ENCODE measurements around the gene ZNF23.
A peak's percentile ranks its signal among the peaks of the same experiment; 100 is the strongest.

Gene ZNF23

DNA sequence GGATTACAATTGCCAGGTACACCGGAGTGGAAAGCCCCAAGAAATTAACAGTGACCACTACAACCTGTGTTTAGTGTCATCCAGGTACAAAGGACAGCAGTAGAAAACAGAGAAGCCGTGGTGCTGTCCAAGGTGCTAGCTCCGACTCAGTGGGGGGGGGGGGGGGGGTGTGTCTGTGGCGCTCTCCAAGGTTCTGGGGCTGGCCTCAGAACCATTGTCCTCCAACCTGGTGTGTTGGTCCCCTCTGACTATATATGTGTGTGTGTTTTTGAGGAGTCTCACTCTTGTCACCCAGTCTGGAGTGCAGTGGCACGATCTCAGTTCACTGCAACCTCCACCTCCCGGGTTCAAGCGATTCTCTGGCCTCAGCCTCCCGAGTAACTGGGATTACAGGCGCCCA lies 5.8 kb upstream of the ZNF23 start:
- peak; percentile 16 for DNase-seq (ENCODE audit: low read depth)

DNA sequence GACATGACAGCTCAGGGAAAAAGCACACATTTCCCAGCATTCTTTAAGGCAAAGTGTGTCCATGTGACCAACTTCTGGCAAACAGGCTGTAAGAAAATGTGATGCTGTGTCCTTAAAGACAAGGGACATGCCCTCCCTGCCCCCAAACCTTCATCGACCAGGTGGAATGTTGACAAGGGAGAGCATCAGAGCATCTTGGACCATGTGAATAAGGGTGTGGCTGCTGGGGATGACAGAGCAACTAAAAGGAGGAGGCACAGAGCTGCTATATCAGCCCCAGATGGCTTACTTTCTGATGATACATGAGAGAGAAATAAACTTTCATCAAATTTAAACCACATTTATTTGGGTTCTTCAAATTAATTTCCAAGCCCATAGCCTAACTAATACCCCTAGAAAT lies 2.2 kb upstream of the ZNF23 start:
- DNase-seq (ENCODE audit: low read depth): no peak

DNA sequence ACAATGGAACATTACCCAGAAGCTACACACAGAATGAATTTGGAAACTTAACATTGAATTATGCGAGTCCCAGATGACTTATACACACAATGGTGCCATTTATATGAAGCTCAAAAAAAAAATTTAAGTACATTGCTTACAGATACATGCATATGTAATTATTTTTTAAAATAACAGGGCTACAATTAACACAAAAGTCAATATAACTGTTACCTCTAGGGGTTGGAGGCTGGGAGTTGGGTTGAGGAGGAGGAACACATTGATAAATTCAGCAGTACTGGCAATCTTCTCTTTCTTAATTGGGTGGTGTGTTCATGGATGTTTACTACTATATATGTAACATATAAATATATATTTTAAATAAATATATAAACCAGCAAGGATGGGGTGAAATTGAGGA lies 1.1 kb downstream of the ZNF23 start:
- DNase-seq (ENCODE audit: low read depth): no peak

GRCh38 chr16:71460236-71460635 lies 1.8 kb downstream of the ZNF23 start:
- DNase-seq (ENCODE audit: low read depth): peak; percentile 69

GRCh38 chr16:71459510-71459909 lies 2.5 kb downstream of the ZNF23 start:
- no peak for DNase-seq (ENCODE audit: low read depth)

- DNase-seq (ENCODE audit: low read depth): no peak
Measured at GRCh38 chr16:71456801-71457200, 5.2 kb downstream of the ZNF23 start.

DNA sequence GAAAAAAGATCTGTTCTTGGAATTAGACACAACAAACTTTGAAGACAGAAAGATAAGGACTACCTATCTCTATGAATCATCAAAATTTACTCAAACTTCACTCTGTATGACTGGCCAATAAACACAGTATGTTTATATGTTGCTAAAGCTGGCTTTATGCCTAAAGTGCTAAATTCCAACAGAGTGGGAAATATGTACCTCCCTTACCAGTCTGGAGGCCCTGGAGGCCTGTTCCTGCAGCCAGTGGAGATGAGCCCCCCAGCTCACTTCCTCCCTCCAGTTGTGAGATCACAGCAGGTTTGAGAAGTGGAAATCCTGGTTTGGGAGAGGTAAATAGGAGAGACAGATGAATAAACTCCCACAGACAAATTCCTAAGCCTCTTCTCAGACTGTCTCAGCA lies 9.0 kb downstream of the ZNF23 start:
- DNase-seq (ENCODE audit: low read depth): peak; percentile 71

GRCh38 chr16:71449020-71449419 lies 13.0 kb downstream of the ZNF23 start:
- DNase-seq (ENCODE audit: low read depth): peak; percentile 15

- no peak for DNase-seq (ENCODE audit: low read depth)
Measured at GRCh38 chr16:71448274-71448866, 13.7 kb downstream of the ZNF23 start.

- no peak for DNase-seq (ENCODE audit: low read depth)
Measured at GRCh38 chr16:71443714-71444113, 18.3 kb downstream of the ZNF23 start.

DNA sequence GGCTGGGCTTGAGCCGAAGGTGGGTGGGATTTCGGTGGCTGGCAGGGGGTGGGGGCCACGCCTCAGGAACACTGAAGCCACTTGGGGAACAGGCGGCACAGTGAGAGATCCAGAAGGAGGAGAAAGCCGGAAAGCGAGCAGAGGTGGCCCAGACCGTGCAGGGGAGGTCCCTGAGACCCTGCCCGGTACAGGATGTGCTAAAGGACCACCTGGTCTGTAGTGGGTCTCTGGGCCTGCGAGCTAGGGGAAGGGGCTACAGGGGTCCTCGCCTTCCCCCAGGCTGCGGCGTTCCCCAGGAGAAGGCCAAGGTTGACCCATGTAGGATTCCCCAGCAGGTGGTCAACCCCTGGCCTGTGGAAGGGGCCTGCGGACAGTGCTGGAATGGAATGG lies 20.0 kb downstream of the ZNF23 start, which contains the start of gene TLE7:
Gene TLE7 (minus strand): TSS at position 4 of the 390 bp plus-strand sequence. CDS start 8,730 bp downstream, outside the sequence.
- no peak for DNase-seq (ENCODE audit: low read depth)

DNA sequence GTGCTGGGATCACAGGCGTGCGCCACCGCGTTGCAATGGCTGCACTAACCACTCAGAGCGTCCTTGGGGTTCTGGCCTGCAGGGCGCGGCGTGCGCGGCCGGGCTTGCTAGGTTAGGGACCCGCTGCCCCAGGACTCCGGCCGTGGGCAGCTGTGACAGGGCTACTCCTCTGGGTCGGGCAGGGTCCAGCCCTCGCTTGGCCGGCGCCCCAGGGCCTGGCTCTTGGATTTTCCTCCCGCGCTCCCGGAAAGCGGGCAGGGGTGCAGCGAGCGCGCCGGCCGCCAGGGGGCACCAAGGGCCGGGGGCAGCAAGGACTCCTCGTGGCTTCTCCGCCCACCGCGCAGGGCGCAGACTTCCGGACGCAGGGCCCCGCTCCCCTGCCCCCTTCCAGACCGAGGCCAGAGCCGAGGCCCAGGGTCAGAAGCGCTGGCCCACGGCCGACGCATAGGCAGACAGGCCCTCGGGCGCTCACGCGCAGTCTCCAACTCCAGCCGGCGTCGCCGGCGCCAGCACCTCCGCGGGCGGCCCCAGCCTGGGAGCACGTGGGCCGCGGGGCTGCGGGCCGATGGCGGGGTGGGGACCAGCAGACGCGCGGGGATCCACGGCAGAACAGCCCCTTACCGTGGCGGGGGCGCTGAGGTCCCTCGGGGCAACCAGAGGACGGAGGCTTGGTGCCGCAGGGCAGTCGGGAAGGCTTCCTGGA lies 20.5 kb downstream of the ZNF23 start:
- no peak for DNase-seq (ENCODE audit: low read depth)

DNA sequence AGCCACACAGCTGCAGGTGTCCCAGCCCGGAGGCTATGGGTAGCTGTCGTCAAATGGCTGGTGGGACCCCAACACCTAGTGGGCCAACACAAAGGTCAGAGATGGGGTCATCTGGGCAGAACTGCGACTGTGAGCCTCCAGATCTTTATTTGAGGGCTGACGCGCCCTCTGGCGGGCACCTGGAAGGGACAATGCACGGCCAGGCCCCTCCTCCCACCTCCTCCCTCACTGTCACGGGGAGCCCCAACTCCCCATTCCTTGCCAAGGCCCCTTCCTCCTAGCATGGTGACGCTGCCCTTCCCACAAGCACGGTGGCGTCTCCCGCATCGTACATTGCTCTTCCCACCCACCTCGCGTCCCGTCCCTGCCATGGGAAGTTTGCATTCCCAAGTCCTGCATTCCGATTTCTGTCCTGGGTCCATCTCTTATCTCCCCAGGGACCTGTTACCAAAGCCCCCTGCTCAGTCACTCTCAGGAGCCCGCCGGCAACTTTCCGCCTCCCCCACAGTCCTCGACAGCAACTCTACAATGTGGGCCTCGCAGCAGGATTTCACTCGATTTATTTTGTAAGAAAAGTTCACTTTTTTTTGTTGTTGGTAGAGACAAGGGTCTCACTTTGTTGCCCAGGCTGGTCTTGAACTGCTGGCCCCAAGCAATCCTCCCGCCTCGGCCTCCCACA lies 21.2 kb downstream of the ZNF23 start:
- no peak for DNase-seq (ENCODE audit: low read depth)

- DNase-seq (ENCODE audit: low read depth): peak; percentile 8
Measured at GRCh38 chr16:71439523-71439922, 22.5 kb downstream of the ZNF23 start.

- DNase-seq (ENCODE audit: low read depth): no peak
Measured at GRCh38 chr16:71436473-71436872, 25.6 kb downstream of the ZNF23 start.

DNA sequence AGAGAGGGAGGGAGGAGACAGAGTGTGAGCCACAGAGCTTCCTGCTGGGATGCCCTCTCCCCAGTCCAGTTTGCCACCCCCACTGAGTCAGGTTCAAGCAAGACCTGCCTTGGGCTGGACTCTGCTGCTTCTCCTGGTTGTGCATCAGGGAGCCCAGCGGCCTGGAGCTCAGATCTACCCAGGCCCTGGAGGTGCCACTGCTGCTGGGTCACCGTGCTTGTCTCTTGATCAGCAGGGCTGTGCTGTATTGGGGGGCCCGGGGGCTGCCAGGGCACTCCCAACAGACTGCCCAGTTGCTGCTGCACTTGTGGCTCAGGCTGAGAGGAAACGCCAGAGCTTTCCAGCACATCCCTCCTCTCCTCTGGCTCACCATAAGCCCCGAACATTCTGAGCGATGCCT lies 29.1 kb downstream of the ZNF23 start:
- no peak for DNase-seq (ENCODE audit: low read depth)

DNA sequence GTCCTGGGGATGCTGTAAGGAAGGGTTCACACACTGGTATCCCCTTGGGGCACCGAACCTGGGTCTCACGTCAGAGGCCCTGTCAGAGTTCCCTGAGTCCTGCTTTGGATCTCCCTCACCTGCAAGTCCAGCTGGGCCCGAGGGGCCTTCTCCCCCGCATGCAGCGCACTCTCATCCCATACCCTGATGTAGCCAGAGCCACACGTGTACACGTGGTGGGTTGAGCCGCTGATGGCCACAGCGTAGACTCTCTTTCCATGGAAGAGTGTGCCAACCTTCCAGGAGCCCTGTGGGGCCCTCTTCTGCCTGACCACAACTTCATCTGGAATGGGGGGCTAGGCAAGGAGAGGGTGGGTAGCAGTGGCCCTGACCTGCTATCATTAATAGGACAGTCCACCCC lies 30.1 kb downstream of the ZNF23 start:
- DNase-seq (ENCODE audit: low read depth): no peak

DNA sequence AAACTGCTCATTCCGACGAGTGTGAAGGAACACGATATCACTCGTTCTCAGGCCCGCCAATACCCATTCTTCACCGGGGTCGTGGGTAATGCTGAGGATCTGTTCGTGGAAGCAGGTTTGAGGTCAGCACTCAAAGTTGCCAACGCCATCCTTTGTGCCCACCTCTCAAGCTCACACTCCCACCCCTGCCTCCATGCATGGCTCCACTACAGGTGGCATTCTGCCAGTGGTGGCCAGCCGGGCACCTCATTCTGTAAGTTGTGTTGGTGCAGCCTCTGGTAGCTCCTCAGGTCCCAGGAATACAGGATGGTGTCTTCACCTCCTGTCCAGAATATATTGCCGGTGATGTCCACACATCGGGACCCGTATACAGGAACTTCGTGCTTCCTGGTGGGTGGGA lies 30.9 kb downstream of the ZNF23 start:
- DNase-seq (ENCODE audit: low read depth): no peak

GRCh38 chr16:71430744-71431143 lies 31.3 kb downstream of the ZNF23 start:
- DNase-seq (ENCODE audit: low read depth): no peak

GRCh38 chr16:71429581-71429980 lies 32.5 kb downstream of the ZNF23 start:
- DNase-seq (ENCODE audit: low read depth): no peak

GRCh38 chr16:71428883-71429282 lies 33.2 kb downstream of the ZNF23 start:
- peak; percentile 78 for DNase-seq (ENCODE audit: low read depth)

DNA sequence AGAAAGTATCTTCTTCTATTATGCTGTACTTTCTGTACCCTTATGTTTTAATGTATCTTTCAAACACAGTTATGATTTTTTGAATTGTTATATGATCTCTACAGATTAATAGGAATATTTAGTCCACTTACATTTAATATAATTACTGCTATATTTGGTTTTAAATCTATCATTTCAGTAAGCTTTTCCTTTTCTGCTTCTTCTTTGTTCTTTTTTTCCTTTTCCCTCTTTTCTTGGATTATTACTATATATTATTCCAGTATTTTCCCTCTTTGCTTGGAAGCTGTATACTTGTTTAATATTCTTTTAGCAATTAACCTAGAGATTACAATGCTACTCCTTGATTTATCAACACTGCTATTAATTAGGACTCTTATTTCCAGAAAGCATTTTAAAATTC lies 33.7 kb downstream of the ZNF23 start:
- DNase-seq (ENCODE audit: low read depth): no peak

GRCh38 chr16:71426880-71427615 lies 35.0 kb downstream of the ZNF23 start:
- no peak for DNase-seq (ENCODE audit: low read depth)
